Measurements from ENCODE around the gene ZNF446.
"Not testable (repeated sequence)": the region's sequence is repeated elsewhere in the genome, so short reads cannot be mapped to it uniquely, and the experiment has no call there.

The ZNF446 gene

DNA sequence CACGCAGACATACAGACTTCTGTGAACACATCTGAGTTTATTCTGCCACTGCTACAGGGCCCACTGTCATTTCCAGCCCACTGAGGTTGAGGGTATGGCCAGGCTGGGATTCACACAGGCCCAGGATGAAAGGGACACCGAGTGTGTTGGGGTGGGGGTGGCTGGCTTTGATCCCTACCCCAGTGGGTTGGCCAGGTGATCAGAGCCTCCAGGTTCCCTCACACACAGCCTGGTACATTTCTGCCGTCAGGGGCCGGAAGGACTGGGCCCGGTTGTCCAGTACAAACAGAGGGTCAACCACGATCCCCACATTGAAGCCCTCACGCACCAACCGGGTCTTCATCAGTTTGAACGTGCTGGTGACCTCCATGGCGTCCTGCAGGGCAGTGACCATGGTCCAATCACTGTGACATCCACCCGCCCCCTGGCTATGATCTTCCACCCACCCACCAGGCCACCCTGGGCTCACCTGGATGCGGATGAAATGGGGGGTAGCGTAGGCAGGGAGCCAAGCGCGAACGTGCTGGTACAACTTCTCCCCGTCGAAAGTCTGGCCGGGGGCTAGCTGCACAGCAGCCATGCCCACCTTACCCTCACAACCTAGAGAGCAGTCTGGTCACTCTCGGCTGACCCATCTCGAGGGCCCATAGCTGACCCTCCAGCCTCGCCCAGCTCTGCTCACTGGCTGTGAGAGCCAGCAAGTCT is 22.3 kb downstream of the ZNF446 start:
- ATAC-seq (replicated peaks) (no peak), DNase-seq (no peak)
- peaks cover 4 to 8% of the 10 kb centered on the region in 2 donors for H3K9me3 Mint-ChIP-seq
- peak overlapping the region; percentile 80 to 89 for H3K4me3 Mint-ChIP-seq
- H3K27me3 Mint-ChIP-seq = no peaks in the 10 kb centered on the region
- peaks cover 9% of the 10 kb centered on the region for H3K36me3 Mint-ChIP-seq (ENCODE audit: insufficient read depth)
- peak overlapping the region; percentile 91 for H3K27ac Mint-ChIP-seq
- H3K4me1 Mint-ChIP-seq (ENCODE audit: low read depth in 2 of 2) = peaks cover 14 to 20% of the 10 kb centered on the region in 2 donors

DNA sequence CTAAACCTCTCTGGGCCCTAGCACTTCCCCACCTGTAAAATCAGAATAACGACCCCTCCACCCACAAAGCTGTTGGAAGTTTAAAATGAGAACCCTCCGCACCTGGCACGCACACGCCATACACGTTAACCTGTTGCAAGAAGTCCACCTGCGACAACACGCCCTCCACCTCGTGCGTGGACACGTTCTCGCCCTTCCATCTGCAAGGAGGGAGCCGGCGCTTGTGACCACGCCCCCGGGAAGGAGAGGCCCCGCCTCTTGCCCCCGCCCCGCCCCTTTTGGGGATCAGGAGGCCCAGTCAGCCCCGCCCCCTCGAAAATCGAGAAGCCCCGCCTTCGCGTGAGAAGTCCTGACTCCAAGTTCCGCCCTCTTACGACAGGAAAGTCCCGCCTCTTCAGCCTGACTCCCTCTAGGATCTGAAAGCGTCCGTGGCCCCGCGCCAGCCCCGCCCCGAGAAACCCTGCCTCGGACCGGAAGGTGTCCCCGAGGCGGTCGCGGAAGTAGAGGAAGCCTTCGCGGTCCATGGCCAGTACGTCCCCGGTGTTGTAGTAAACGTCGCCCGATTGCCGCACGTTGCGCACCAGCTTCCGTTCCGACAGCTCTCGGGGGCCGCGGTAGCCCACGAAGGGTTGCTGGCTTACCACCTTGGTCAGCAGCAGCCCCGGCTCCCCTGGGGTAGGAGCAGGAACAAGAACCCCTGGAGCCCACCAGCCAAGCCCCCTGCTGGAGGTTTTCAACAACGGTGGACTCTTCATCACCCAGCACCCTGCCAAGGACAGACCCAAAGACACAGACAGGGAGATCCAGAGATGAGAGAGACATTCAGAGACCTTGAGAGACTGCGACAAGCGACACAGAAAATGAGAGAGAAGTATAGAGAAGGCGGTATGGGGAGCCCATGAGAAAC is 23.1 kb downstream of the ZNF446 start:
- Mint-ChIP-seq H3K27ac (peak overlapping the region; percentile 91), H3K4me1 (ENCODE audit: low read depth in 2 of 2) (peaks cover 14 to 20% of the 10 kb centered on the region in 2 donors), H3K36me3 (ENCODE audit: insufficient read depth) (peaks cover 9% of the 10 kb centered on the region), H3K9me3 (peaks cover 4 to 8% of the 10 kb centered on the region in 2 donors), H3K4me3 (peak overlapping the region; percentile 80 to 89), H3K27me3 (no peaks in the 10 kb centered on the region)
- DNase-seq (peak; percentile 85 to 91 (median 86)), ATAC-seq (replicated peaks) (peak; percentile 88)

DNA sequence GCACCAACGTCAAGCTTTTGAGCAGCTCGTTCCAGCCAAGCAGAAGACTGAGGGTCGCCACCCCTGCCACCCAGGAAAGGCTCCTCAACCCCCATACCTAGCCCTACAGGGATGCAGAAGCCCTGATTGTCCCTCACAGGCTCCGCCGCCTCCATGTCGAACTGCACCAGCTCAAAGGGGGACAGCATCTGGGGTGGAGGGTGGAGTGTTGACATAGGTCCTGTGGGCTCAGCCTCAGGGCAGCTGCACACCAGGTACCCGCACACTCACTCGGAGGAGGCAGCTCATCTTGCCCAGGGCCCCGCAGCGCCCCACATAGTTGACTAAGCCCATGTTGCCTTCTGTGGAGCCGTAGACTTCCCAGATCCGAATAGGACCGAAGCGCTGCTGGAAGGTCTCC is 24.1 kb downstream of the ZNF446 start:
- Mint-ChIP-seq H3K27ac (peak overlapping the region in 1 of 2 donors; percentile 91), H3K4me3 (no peak overlapping the region), H3K27me3 (no peaks in the 10 kb centered on the region), H3K4me1 (ENCODE audit: low read depth in 2 of 2) (peaks cover 14 to 20% of the 10 kb centered on the region in 2 donors), H3K36me3 (ENCODE audit: insufficient read depth) (peaks cover 9% of the 10 kb centered on the region), H3K9me3 (peaks cover 4 to 8% of the 10 kb centered on the region in 2 donors)
- ATAC-seq (replicated peaks) = no peak
- no peak for DNase-seq

DNA sequence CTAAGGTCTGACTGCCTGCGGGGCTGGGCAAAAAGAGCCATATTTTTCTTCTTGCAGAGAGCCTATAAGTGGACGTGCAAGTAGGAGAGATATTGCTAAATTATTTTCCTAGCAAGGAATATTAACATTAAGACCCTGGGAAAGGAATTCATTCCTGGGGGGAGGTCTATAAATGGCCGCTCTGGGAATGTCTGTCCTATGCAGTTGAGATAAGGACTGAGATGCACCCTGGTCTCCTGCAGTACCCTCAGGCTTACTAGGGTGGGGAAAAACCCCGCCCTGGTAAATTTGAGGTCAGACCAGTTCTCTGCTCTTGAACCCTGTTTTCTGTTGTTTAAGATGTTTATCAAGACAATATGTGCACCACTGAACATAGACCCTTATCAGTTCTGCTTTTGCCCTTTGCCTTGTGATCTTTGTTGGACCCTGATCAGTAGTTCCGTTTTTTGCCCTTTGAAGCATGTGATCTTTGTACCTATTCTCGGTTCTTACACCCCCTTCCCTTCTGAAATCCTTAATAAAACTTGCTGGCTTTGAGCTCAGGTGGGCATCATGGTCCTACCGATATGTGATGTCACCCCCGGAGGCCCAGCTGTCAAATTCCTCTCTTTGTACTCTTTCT is 31.6 kb downstream of the ZNF446 start:
- not testable (repeated sequence) for H3K4me1 Mint-ChIP-seq (ENCODE audit: low read depth in 2 of 2); H3K27ac Mint-ChIP-seq; H3K27me3 Mint-ChIP-seq; DNase-seq; H3K36me3 Mint-ChIP-seq (ENCODE audit: insufficient read depth); ATAC-seq (replicated peaks); H3K9me3 Mint-ChIP-seq; H3K4me3 Mint-ChIP-seq

DNA sequence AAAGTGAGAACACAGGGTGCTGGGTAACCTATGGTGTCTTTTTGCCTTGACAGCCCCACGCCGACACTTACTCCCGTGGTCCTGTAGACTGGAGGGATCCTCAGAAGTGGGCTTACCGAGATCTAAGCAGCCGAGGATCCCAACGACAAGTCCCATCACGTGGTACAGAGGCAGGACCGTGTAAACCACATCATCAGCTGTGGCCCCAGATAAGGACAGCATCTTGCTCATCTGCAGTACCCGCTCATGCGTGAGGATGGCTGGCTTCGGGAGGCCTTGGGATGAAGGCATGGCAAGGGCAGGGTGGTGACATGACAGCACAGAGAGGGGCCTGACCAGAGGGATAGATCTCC is 33.6 kb downstream of the ZNF446 start:
- no peak overlapping the region for H3K27ac Mint-ChIP-seq
- peaks cover 3% of the 10 kb centered on the region for H3K36me3 Mint-ChIP-seq (ENCODE audit: insufficient read depth)
- peaks cover 0 to 2% of the 10 kb centered on the region in 2 donors for H3K9me3 Mint-ChIP-seq
- no peak for ATAC-seq (replicated peaks)
- DNase-seq = no peak
- H3K4me3 Mint-ChIP-seq = no peak overlapping the region
- peaks cover 5 to 7% of the 10 kb centered on the region in 2 donors for H3K4me1 Mint-ChIP-seq (ENCODE audit: low read depth in 2 of 2)
- no peaks in the 10 kb centered on the region for H3K27me3 Mint-ChIP-seq

- H3K4me3 Mint-ChIP-seq = no peak overlapping the region
- DNase-seq (no peak), ATAC-seq (replicated peaks) (no peak)
- peaks cover 0 to 2% of the 10 kb centered on the region in 2 donors for H3K9me3 Mint-ChIP-seq
- no peaks in the 10 kb centered on the region for H3K27me3 Mint-ChIP-seq
- H3K4me1 Mint-ChIP-seq (ENCODE audit: low read depth in 2 of 2) = peaks cover 6 to 8% of the 10 kb centered on the region in 2 donors
- peaks cover 7% of the 10 kb centered on the region for H3K36me3 Mint-ChIP-seq (ENCODE audit: insufficient read depth)
- H3K27ac Mint-ChIP-seq = no peak overlapping the region
These were observed 34.1 kb downstream of the ZNF446 start for GRCh38 chr19:58510084-58510862.

- DNase-seq (no peak), ATAC-seq (replicated peaks) (no peak)
- Mint-ChIP-seq H3K4me3 (no peak within 1 kb of the TSS), H3K27ac (peak within 1 kb of the TSS in 1 of 2 donors; percentile 66), H3K4me1 (ENCODE audit: low read depth in 2 of 2) (peaks cover 15 to 19% of the 10 kb centered on the region in 2 donors), H3K27me3 (no peaks in the 10 kb centered on the region), H3K36me3 (ENCODE audit: insufficient read depth) (peaks cover 9% of the 10 kb centered on the region), H3K9me3 (peaks cover 0 to 2% of the 10 kb centered on the region in 2 donors)
These were observed 35.4 kb downstream of the ZNF446 start, which contains the start of gene SLC27A5 for GRCh38 chr19:58511353-58512208. SLC27A5 (minus strand) TSS chr19:58511992; CDS start chr19:58511955, 37 bp downstream.

- ATAC-seq (replicated peaks) (no peak), DNase-seq (no peak)
- peaks cover 13% of the 10 kb centered on the region for H3K36me3 Mint-ChIP-seq (ENCODE audit: insufficient read depth)
- H3K9me3 Mint-ChIP-seq = no peaks in the 10 kb centered on the region
- peaks cover 19 to 23% of the 10 kb centered on the region in 2 donors for H3K4me1 Mint-ChIP-seq (ENCODE audit: low read depth in 2 of 2)
- H3K27ac Mint-ChIP-seq = peak overlapping the region; percentile 66 to 68
- no peaks in the 10 kb centered on the region for H3K27me3 Mint-ChIP-seq
- peak overlapping the region; percentile 74 to 79 for H3K4me3 Mint-ChIP-seq
These were observed 37.1 kb downstream of the ZNF446 start for GRCh38 chr19:58513213-58513693.

GRCh38 chr19:58513694-58514563 is 37.8 kb downstream of the ZNF446 start:
- Mint-ChIP-seq H3K9me3 (no peaks in the 10 kb centered on the region), H3K4me1 (ENCODE audit: low read depth in 2 of 2) (peaks cover 25 to 28% of the 10 kb centered on the region in 2 donors), H3K36me3 (ENCODE audit: insufficient read depth) (peaks cover 13% of the 10 kb centered on the region), H3K27ac (peak overlapping the region; percentile 66 to 91), H3K4me3 (peak overlapping the region; percentile 74 to 79), H3K27me3 (no peaks in the 10 kb centered on the region)
- ATAC-seq (replicated peaks) (peak; percentile 94), DNase-seq (peak; percentile 91 to 94 (median 94))

GRCh38 chr19:58514564-58515022 is 38.4 kb downstream of the ZNF446 start:
- H3K4me3 Mint-ChIP-seq = peak overlapping the region; percentile 74 to 79
- H3K27ac Mint-ChIP-seq = peak overlapping the region; percentile 66 to 91
- peaks cover 32 to 35% of the 10 kb centered on the region in 2 donors for H3K4me1 Mint-ChIP-seq (ENCODE audit: low read depth in 2 of 2)
- no peaks in the 10 kb centered on the region for H3K9me3 Mint-ChIP-seq
- ATAC-seq (replicated peaks) = no peak
- H3K27me3 Mint-ChIP-seq = no peaks in the 10 kb centered on the region
- no peak for DNase-seq
- H3K36me3 Mint-ChIP-seq (ENCODE audit: insufficient read depth) = peaks cover 18% of the 10 kb centered on the region

GRCh38 chr19:58515259-58515658 is 39.1 kb downstream of the ZNF446 start:
- Mint-ChIP-seq H3K9me3 (no peaks in the 10 kb centered on the region), H3K4me3 (peak overlapping the region; percentile 37 to 64), H3K36me3 (ENCODE audit: insufficient read depth) (peaks cover 25% of the 10 kb centered on the region), H3K4me1 (ENCODE audit: low read depth in 2 of 2) (peaks cover 39 to 41% of the 10 kb centered on the region in 2 donors), H3K27ac (peak overlapping the region in 1 of 2 donors; percentile 84), H3K27me3 (no peaks in the 10 kb centered on the region)
- no peak for ATAC-seq (replicated peaks)
- DNase-seq = no peak

Measured in effector memory CD8-positive, alpha-beta T cell (primary cell).